A673 (cell line): ENCODE measurements around the gene F13B.

ENCODE experiments used
- CTCF ChIP-seq: fragments of 300-800, 200-600 bp; sonication (generic); conservative IDR thresholded peaks from 2 replicates; pipeline ENCODE4 v1.5.1; 2017; ENCODE audit warnings: low read depth, mild to moderate bottlenecking, antibody characterized with exemption, low read length, moderate library complexity, mixed read lengths
- EZH2 ChIP-seq: fragments of 200-600 bp; sonication (generic); IDR thresholded peaks from 2 replicates; pipeline ENCODE4 v1.6.1; 2017; ENCODE audit warnings: borderline replicate concordance, low read depth, mild to moderate bottlenecking, mixed read lengths, antibody characterized with exemption, low read length; ENCODE audit not compliant: poor library complexity, severe bottlenecking

- TF ChIP-seq EZH2 (no peak), CTCF (no peak)
Observed at GRCh38 chr1:197106869-197107268, 39.8 kb upstream of the F13B start.
